NOMO-1 treated with dmso at 0.1 percent for 144 hours (cell line): Measurements from ENCODE around the gene SAFB.

ENCODE experiments used
- DNase-seq: peaks from one replicate; lab custom pipeline; 2025; ENCODE audit not compliant: unreplicated experiment; lab: John Stamatoyannopoulos, UW

Gene SAFB

DNA sequence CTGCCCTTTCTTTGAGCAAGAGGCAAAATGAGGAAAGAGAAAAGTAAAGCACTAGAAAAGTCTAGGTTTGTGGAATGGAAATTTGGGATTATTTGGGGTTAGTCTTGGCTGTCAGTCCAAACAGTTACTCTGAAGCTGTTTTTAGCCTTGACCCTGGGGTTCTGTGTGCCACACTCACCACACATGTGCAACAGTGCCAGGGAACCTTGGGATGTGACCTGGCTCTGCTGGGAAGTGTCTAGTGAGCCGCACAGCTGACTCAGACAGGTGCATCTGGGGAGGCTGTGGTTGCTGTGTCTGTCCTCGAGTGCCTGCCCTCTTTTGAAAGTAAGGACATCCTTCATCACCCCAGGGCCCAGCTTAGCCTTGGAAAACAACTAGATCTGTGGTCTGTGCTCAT lies 41.6 kb downstream of the SAFB start:
- no peak for DNase-seq

DNA sequence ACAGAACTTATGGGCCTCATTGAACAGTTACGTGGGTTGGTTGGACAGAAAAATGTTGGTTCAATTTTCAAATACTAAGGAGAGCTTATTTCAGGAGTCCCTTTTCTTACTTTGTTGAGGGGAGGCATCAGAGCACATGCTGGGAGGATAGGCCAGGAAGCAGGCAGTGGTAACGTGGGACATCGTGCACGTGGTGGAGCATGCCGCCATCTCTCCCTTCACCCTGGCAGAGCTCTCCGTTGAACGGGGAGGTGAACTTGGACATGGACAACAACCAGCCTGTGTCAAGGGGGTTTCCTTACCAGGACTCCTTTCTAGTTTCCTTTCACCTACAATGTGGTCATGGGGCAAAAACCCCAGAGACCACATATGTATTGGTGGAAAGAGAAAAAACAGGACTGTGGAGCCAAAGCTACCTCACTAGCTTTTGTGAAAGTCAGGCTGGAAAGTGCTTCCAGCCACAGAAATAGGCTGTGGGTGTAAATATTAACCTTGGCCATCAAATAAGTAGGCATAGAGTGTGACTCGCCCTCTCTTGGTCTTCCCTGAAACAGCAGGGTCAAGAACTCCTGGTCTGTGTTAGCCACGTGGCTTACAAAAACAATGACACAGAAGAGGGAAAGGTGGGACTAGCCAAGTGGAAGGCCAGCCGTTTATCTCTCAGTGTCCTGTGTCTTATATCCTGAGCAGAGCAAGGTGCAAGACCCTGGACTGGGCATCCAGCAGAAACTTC lies 43.1 kb downstream of the SAFB start:
- no peak for DNase-seq

DNA sequence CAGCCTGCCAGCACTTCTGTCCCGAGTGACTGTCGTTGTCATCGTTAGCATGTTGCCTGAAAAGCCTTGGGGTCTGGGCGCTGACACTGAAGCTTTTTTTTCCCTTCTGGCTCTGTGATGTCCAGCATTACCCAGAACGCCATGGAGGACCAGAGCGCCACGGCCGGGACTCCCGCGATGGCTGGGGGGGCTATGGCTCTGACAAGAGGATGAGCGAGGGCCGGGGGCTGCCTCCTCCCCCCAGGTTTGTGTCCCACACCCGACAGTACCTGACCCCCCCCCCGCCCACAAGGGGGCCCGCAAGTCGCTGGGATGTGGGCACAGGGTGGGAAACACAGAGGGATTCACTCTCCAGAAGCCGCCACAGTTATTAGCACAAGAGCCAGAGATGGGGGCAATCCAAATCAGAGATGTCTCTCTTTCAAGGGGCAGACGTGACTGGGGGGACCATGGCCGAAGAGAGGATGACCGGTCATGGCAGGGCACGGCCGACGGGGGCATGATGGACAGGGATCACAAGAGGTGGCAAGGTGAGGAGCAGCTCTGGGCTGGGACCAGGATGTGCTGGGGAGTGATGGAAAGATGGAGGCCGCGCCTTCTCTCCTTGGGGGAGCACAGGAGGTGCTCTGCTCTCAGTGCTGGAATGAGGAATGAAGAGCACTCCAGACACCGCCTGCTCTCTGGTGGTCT lies 44.2 kb downstream of the SAFB start:
- no peak for DNase-seq

DNA sequence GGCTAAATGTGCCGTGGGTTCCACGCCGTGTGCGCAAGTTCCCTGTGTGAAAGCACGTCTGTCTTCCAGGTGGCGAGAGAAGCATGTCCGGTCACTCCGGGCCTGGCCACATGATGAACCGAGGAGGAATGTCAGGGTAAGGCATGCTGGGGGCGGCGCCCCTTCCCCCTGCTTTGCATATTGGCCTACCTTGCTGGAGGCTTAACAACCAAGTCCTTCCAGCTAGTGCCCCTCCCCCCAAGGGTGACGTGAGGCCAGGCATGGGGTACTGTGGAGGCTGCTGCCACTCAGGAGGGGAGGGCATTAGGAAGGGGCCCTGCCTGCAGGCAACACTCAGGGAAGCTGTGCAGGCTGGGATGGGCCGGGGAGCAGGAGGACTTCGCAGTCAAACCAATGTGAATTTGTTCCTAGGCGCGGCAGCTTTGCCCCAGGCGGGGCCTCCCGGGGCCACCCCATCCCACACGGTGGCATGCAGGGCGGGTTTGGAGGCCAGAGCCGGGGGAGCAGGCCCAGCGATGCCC lies 44.9 kb downstream of the SAFB start:
- DNase-seq: no peak

DNA sequence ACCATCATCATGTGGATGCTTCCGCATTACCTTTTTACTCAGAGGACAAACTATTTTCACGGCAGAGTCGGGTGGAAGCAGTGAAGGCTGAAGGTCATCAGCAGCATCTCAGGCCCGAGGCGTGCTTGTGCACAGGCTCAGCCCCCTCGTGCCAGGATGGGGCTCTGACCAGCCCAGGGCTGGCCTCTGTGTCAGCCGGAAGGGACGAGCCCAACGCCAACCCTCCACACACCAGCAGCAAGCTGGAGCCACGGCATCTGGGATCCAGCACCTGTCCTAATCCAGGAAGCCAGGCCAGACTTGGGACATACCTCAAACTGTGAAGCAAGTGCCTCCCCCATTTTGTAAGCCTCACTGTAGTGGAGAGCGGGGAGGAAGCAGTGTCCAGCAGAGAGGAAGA lies 46.3 kb downstream of the SAFB start:
- DNase-seq: no peak

DNA sequence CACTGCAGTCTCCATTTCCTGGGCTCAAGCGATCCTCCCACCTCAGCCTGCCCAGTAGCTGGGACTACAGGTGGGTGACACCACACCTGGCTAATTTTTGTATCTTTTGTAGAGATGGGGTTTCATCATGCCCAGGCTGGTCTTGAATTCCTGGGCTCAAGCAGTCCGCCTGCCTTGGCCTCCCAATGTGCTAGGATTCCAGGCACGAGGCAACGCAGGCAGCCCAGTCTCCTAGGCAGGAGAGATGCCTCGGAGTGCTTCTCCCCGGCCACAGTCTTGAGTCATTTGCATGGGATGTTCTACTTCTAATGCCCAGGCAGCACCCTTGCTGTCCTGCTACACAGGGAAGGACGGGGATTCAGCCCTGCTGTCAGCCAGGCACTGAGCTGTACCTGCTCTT lies 48.7 kb downstream of the SAFB start:
- no peak for DNase-seq

DNA sequence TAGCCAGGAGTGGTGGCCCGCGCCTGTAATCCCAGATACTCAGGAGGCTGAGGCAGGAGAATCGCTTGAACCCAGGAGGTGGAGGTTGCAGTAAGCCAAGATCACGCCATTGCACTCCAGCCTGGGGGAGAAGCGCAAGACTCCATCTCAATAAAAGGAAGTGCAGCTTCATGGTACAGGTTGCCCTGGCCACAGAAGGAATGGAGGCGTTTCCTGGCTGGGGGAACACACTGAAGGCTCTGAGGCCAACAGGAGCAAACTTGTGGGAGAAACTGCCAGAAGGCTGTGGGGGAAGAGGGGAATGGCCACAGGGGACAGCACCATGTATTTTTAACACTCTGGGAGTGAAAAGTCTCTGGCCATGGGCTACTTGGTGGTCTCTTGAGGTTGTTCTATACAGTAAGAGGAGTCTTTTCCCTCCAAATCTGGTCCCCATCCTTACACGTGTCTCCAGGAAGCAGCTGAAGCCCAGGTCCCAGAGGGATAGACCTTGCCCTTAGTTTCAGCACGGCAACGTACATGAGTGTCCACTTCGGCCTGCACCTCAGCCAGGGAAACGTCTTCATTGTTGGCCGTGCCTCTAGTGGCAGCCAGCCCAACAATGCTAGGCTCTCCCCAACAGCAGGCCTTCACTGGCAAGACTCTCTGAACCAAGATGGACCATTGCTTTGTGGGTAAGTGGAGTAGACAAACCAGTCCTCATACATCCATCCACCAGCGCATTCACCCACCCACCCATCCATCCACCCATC lies 50.0 kb downstream of the SAFB start:
- DNase-seq: no peak

DNA sequence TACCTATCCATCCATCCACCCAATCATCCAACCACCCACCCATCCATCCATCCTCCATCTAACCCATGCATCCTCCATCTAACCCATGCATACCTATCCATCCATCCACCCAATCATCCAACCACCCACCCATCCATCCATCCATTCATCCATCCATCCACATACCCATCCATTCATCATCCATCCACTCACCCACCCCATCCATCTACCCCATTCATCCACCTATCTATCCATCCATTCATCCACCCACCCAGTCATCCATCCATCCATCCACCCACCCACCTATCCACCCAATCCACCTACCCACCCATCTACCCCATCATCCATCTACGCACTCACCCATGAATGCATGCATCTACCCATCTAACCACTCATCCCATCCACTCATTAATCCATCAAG lies 50.9 kb downstream of the SAFB start:
- DNase-seq: no peak

DNA sequence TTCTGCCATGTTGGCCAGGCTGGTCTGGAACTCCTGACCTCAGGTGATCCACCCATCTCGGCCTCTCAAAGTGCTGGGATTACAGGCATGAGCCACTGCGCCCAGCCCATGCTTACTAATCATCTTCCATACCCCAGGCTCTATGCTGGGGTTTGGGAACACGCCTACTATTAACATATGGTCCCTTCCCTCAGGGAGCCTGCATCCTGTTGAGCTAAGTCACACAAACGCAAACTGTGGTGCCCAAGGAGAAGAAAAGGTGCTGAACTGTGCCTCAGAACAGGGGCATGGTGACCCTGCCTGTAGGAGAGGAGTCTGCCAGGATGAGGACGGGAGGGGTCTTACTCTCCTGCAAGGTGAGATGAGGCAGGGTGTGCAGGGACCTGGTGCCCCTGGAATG lies 51.8 kb downstream of the SAFB start:
- no peak for DNase-seq

DNA sequence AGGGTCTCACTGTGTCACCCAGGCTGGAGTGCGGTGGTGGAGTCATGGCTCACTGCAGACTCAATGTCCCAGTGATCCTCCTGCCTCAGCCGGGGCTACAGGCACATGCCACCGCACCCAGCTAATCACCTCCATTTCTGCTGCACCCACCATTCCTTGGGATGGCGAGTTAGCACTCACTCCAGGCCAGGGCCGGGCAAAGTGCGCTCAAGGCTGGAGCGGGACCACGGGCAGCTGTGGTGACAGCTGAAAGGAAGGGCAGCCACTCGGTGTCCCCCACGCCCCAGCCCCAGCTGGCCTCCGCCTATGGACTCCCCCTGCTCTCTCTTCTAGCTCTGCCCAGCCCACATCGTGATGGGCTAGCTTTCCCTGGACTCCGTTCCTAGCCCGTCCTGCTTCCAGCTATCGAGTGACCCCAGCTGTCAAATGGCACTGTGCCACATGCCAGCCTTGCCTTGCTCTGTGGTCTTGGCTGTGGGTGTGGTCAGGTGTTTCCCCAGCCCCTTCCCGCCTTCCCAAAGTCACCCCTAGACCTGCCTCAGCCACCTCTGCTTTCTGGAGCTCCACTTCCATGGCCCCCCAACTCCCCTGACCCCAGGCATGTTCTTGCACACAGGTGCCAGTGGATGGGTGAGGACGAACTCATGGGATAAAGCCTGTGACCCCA lies 53.4 kb downstream of the SAFB start:
- DNase-seq: no peak

DNA sequence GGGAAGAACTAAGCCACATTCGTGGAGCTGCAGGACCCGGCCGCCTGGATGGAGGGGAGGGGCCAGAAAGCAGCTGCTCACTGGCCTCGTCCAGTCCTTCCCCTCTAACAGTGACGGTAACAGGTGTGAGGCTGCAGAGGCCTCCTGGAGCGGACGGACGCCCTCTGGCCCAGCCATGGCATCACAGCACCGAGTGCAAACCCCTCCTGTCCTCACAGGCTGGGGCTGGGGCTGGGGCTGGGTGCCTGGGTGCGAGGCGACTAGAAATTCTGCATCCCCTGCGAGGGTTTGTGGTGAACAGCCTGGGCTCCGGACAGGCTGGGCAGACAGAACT lies 53.9 kb downstream of the SAFB start:
- DNase-seq: no peak

DNA sequence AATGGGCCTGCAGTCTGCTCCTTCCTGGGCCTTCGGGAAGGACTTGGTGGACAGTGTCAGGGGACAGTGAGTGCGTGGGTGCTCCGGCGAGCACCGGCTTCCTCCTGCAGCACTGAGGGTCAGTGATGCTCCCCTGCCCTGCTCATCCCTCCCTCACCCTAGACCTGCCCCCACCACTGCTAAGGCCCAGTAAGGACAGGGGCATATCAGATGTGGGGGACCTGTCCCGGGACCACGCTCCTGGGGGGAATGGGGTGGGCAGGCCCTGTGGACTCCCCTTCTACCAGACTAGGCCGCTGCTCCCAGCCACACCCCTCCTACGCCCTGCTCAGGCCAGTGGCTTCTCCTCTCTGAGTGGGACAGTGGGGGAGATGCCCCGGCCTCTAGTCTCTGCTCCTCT lies 54.3 kb downstream of the SAFB start:
- DNase-seq: no peak

DNA sequence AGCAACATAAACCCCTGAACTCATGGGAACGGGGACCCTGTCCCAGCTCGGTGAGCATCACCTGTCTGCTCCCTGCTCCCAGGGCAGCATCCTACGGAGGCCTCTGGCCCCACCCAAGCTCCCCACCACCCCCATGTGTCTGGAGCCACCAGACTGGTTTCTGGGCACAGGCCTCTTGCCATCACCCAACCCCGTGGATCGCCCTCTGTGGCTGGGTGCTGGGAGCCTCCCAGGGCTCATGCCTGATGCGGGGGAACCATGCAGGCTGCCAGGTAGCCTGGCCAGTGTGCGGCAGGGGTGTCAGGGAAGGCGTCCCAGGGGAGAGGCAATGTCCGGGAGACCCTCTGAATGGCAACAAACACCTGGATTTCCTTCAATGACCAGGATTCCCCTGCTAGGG lies 54.7 kb downstream of the SAFB start:
- no peak for DNase-seq

DNA sequence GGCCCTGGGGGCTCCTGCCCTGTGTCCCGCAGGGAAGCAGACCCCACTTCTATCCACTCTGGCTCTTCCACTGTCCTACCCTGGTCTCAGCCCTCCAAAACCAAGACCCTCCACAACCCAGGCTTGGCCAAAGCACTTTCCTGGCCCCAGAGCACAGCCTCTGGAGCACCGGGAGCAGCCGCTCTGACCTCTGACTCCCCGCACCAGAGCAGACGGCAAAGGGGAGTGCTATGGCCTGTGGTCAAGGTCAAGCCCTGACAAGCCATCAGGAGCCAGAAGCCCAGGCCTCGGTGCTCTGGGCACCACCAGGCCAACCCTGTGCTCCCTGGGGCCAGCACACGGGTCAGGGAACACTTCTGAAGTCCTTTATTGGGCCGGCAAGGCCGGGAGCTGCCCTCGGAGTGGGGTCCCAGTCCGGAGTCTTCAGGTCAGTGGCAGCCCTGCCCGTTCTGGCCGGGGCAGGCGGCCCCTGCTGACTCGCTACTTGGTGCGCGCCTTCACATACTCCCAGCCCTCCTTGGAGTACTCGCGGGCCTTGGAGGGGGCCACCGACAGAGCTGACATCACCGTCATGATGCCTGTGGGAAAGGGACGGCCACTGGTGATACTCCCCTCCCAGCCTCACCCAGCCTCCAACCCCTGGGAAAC lies 55.3 kb downstream of the SAFB start:
- no peak for DNase-seq

DNA sequence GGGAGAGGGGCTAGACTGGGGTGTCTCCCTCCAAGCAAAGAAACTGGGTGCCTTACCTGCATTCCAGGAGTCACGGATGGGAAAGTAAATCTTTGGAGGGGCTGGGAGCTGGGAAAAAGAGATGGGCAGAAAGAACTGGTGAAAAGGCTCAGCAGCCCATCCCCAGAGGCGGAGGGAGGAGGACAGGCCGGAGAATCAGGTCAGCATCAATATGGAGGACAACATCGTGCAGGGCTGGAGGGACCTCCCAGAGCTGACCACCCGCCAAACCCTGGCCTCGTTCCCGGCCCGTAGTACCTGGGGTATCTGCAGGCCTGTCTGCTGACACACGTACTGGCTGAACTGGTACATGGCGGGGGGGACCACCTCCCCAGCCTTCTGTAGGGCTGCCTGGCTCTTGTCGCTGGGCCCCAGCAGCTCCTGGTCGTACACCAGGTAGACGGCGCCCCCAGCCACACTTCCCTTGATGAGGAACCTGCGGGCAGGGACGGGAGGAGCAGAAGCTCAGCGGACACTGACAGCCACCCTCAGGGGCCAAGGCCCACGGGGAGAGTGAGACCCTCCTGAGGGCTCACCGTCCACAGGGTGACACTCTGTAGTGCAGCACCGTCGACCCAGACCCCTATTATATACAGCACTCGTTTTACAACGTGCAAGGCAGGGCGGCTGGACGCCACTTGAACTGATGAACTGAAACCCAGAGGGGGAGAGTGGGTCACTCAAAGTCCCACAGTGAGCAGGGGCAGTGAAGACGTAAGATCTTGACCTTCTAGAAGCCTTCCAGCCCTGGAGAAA lies 56.6 kb downstream of the SAFB start:
- DNase-seq: no peak

DNA sequence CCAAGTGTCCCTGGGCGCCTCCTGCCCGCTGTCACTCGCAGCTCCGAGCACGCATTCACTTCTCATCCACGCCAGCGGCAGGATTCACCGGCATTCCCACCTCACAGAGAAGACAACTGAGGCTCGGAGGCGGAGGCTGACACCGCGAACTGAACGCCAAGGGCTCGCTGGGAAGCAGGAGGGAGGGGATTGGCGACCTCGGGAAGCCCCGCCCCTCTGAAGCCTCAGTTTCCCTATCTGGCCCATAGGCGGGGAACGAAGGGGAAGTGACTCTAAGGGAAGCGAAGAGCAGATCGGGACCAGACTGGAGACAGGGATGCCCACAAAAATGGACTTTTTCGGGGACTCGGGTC lies 57.2 kb downstream of the SAFB start:
- no peak for DNase-seq

DNA sequence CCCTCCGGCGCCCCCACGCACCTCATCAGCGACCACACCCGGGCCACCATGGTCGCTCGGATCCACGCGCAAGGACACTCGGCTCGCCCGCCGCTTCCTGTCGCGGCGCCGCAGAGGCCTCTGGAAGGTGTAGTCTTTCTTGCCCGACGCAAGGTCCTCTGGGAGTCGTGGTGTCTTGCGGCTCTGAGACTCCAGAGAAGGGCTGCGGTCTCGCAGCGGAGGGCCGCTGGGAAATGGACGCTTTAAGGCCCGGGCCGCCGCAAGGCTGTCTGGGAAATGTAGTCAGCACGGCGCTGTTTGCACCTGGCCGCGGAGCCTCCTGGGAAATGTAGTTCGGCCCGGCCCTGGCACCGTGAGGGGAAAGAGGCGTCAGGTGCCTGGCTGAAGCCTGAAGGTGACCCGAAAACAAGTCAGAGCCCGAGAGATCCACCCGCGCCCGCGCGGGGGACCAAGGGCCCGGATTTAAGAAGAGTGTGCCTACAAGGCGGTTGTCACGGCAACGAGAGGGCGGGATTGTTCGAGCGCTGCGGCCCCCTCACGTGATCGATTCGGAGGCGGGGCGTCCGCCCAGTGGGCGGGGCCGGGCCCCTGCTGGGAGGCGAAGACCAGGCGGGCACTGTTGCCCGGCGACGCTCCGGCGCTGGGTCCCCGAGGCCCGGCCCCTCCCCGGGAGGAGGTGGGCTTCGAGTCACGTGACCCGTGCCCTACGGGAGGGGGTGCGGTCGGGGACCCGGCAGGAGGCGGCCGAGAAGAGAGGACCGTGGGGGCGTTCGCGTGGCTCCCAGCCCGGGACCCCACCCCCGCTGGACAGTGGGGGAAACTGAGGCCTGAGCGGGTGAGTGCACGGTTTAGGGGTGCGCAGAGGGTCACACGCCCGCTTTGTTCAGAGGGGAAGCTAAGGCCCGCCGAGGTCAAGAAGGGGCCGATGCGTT lies 57.8 kb downstream of the SAFB start, which contains the start of the genes HSD11B1L and MICOS13:
Gene HSD11B1L, plus strand, starts transcription at position 591 of the 932 bp plus-strand sequence. CDS start 3,806 bp downstream, outside the sequence.
Gene MICOS13, minus strand, starts transcription at position 80 of the 932 bp plus-strand sequence. Its CDS starts 30 bp downstream, at position 50.
- DNase-seq: peak; percentile 99

DNA sequence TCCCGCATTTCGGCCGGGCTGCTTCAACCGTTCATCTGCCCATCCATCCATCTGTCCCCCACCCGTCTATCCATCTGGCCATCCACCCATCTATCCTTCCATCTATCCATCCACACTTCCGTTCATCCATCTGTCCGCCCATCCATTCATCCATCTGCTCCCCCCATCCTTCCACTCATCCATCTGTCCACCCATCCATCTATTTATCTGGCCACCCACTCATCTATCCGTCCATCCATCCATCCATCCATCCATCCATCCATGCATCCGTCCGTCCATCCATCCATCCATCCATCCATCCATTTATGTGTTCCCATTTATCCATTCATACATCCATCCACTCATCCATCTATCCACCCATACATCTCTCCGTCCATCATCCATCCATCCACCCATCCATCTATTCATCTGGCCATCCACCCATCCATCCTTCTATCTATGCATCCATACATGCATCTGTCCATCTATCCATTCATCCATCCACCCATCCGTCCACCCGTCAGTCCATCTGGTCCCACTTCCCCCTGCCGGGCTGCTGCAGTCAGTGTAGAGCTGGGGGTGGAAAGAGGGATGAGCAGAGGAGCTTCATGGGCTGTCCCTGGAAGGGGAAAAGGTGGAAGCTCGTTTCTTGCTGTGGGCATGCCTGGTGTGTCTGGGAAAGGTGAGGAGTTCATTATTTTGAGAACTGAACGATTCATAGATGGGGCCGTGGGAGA lies 58.7 kb downstream of the SAFB start:
- DNase-seq: no peak
